ENCODE data around the gene KCNH2. TPM values are rescaled to one million over a fixed set of nuclear protein-coding genes. Genes with fewer than 3 reads are reported as not detected.

The KCNH2 gene
- total RNA-seq, 1 donor from 2014 or later = 3.6 TPM

GRCh38 chr7:150897502-150898474, 80.3 kb downstream of the KCNH2 start:
- no peak overlapping the region for H3K4me3 ChIP-seq
- DNase-seq = no peak
- H3K9me3 ChIP-seq = peaks cover 3% of the 10 kb centered on the region
- H3K27me3 ChIP-seq = peaks cover 18% of the 10 kb centered on the region
- no peaks in the 10 kb centered on the region for H3K4me1 ChIP-seq
- no peak overlapping the region for H3K27ac ChIP-seq
- no peak for ATAC-seq
- H3K36me3 ChIP-seq = no peaks in the 10 kb centered on the region
- intact Hi-C loops (cut with DNase I) = loop anchor here (5.0 kb wide), 1 partner anchor 90 kb away; no protein-coding TSS in a partner anchor
- TF ChIP-seq CTCF (IDR thresholded peaks at IDR 0.05) = no peak

- no peaks in the 10 kb centered on the region for H3K36me3 ChIP-seq
- TF ChIP-seq CTCF (IDR thresholded peaks at IDR 0.05) = no peak
- peaks cover 3% of the 10 kb centered on the region for H3K9me3 ChIP-seq
- no peak overlapping the region for H3K4me3 ChIP-seq
- H3K27me3 ChIP-seq = peaks cover 18% of the 10 kb centered on the region
- H3K4me1 ChIP-seq = no peaks in the 10 kb centered on the region
- intact Hi-C loops (cut with DNase I) = loop anchor here (5.0 kb wide), 1 partner anchor 91 kb away; no protein-coding TSS in a partner anchor
- ATAC-seq (no peak), DNase-seq (no peak)
- H3K27ac ChIP-seq = no peak overlapping the region
Observed at GRCh38 chr7:150896562-150897209, 81.4 kb downstream of the KCNH2 start.

GRCh38 chr7:150895809-150896208, 82.3 kb downstream of the KCNH2 start:
- no peak overlapping the region for H3K27ac ChIP-seq
- no peak for ATAC-seq
- intact Hi-C loops (cut with DNase I) = loop anchor here (5.0 kb wide), 1 partner anchor 91 kb away; no protein-coding TSS in a partner anchor
- no peak for DNase-seq
- H3K4me3 ChIP-seq = no peak overlapping the region
- peaks cover 18% of the 10 kb centered on the region for H3K27me3 ChIP-seq
- no peak for TF ChIP-seq CTCF (IDR thresholded peaks at IDR 0.05)
- no peaks in the 10 kb centered on the region for H3K4me1 ChIP-seq
- H3K36me3 ChIP-seq = no peaks in the 10 kb centered on the region
- peaks cover 3% of the 10 kb centered on the region for H3K9me3 ChIP-seq

Other genes starting within 250 kb of the KCNH2 start
- gene GIMAP5, start 240.9 kb downstream of the KCNH2 start, total RNA-seq = 41.8 TPM
- gene TMEM176B, start 178.0 kb downstream of the KCNH2 start, total RNA-seq = 68.2 TPM
- 63.7 TPM for gene TMEM176A, start 177.6 kb downstream of the KCNH2 start, total RNA-seq
- 0.64 TPM for gene AOC1, start 125.8 kb downstream of the KCNH2 start, total RNA-seq
- 42.9 TPM for gene NOS3, start 12.7 kb upstream of the KCNH2 start, total RNA-seq
- 0.17 TPM for gene ATG9B, start 46.2 kb upstream of the KCNH2 start, total RNA-seq
- 40.6 TPM for gene ABCB8, start 50.1 kb upstream of the KCNH2 start, total RNA-seq
- 2.6 TPM for gene ASIC3, start 70.2 kb upstream of the KCNH2 start, total RNA-seq
- gene CDK5, start 79.6 kb upstream of the KCNH2 start, total RNA-seq = 10.4 TPM
- 178 TPM for gene SLC4A2, start 81.3 kb upstream of the KCNH2 start, total RNA-seq
- 54.2 TPM for gene FASTK, start 102.5 kb upstream of the KCNH2 start, total RNA-seq
- gene TMUB1, start 105.2 kb upstream of the KCNH2 start, total RNA-seq = 36.3 TPM
- gene AGAP3, start 108.2 kb upstream of the KCNH2 start, total RNA-seq = 152 TPM
- gene GBX1, start 189.4 kb upstream of the KCNH2 start, total RNA-seq = not detected
- not detected for gene ASB10, start 208.9 kb upstream of the KCNH2 start, total RNA-seq
- not detected for gene H2BK1, start 232.2 kb upstream of the KCNH2 start, total RNA-seq
- 26.3 TPM for gene ABCF2, start 248.9 kb upstream of the KCNH2 start, total RNA-seq

Data from upper lobe of right lung (tissue), 1 donor.